Measurements from ENCODE around the gene SYNPO. TPM values are rescaled to one million over a fixed set of nuclear protein-coding genes. Genes with fewer than 3 reads are reported as not detected.

Gene SYNPO
- total RNA-seq, 1 experiment from 2014 or later, result 6.5 TPM

- no peak overlapping the region for H3K4me3 ChIP-seq
- H3K27ac ChIP-seq, result peak overlapping the region; percentile 57
- no peaks in the 10 kb centered on the region for H3K9me3 ChIP-seq (replicated peaks)
- H3K36me3 ChIP-seq, result no peaks in the 10 kb centered on the region
- H3K27me3 ChIP-seq (replicated peaks), result no peaks in the 10 kb centered on the region
- peaks cover 90% of the 10 kb centered on the region for H3K4me1 ChIP-seq (replicated peaks)
- DNase-seq (ENCODE audit: low read depth in 1 of 2, low spot score in 2 of 2), result peak; percentile 85 to 92
Observed at GRCh38 chr5:150636391-150637244, 3.8 kb upstream of the SYNPO start.

- H3K36me3 ChIP-seq, result 0 out of 2 replicates have a peak, but pooled peaks cover 3% of the 10 kb centered on the region
- H3K4me3 ChIP-seq, result no peak overlapping the region
- H3K9me3 ChIP-seq (replicated peaks), result no peaks in the 10 kb centered on the region
- H3K27me3 ChIP-seq (replicated peaks), result no peaks in the 10 kb centered on the region
- peak; percentile 97 to 99 for DNase-seq (ENCODE audit: low read depth in 1 of 2, low spot score in 2 of 2)
- peaks cover 90% of the 10 kb centered on the region for H3K4me1 ChIP-seq (replicated peaks)
- H3K27ac ChIP-seq, result peak overlapping the region; percentile 57
Observed at GRCh38 chr5:150637245-150638052, 3.0 kb upstream of the SYNPO start.

- H3K27ac ChIP-seq, result peak overlapping the region; percentile 57
- peaks cover 90% of the 10 kb centered on the region for H3K4me1 ChIP-seq (replicated peaks)
- no peak overlapping the region for H3K4me3 ChIP-seq
- H3K36me3 ChIP-seq, result 0 out of 2 replicates have a peak, but pooled peaks cover 3% of the 10 kb centered on the region
- no peaks in the 10 kb centered on the region for H3K9me3 ChIP-seq (replicated peaks)
- H3K27me3 ChIP-seq (replicated peaks), result no peaks in the 10 kb centered on the region
- DNase-seq (ENCODE audit: low read depth in 1 of 2, low spot score in 2 of 2), result no peak
Observed at GRCh38 chr5:150638053-150638444, 2.4 kb upstream of the SYNPO start.

- Histone ChIP-seq H3K4me3 (no peak overlapping the region), H3K9me3 (replicated peaks) (no peaks in the 10 kb centered on the region), H3K4me1 (replicated peaks) (peaks cover 91% of the 10 kb centered on the region), H3K27me3 (replicated peaks) (no peaks in the 10 kb centered on the region), H3K36me3 (0 out of 2 replicates have a peak, but pooled peaks cover 6% of the 10 kb centered on the region), H3K27ac (peak overlapping the region; percentile 57)
- DNase-seq (ENCODE audit: low read depth in 1 of 2, low spot score in 2 of 2), result no peak
Observed at GRCh38 chr5:150638488-150639376, 1.7 kb upstream of the SYNPO start.

- no peak for DNase-seq (ENCODE audit: low read depth in 1 of 2, low spot score in 2 of 2)
- Histone ChIP-seq H3K27me3 (replicated peaks) (no peaks in the 10 kb centered on the region), H3K9me3 (replicated peaks) (no peaks in the 10 kb centered on the region), H3K4me3 (no peak overlapping the region), H3K27ac (no peak overlapping the region), H3K4me1 (replicated peaks) (peaks cover 97% of the 10 kb centered on the region), H3K36me3 (0 out of 2 replicates have a peak, but pooled peaks cover 6% of the 10 kb centered on the region)
Observed at GRCh38 chr5:150639377-150639692, 1.1 kb upstream of the SYNPO start.

GRCh38 chr5:150639751-150640150 is 709 bp upstream of the SYNPO start:
- peaks cover 100% of the 10 kb centered on the region for H3K4me1 ChIP-seq (replicated peaks)
- 0 out of 2 replicates have a peak, but pooled peaks cover 6% of the 10 kb centered on the region for H3K36me3 ChIP-seq
- DNase-seq (ENCODE audit: low read depth in 1 of 2, low spot score in 2 of 2), result no peak
- H3K27ac ChIP-seq, result peak overlapping the region; percentile 80
- no peak overlapping the region for H3K4me3 ChIP-seq
- H3K27me3 ChIP-seq (replicated peaks), result no peaks in the 10 kb centered on the region
- H3K9me3 ChIP-seq (replicated peaks), result no peaks in the 10 kb centered on the region

- no peaks in the 10 kb centered on the region for H3K9me3 ChIP-seq (replicated peaks)
- H3K4me1 ChIP-seq (replicated peaks), result peaks cover 96% of the 10 kb centered on the region
- H3K27ac ChIP-seq, result peak overlapping the region; percentile 80
- H3K4me3 ChIP-seq, result peak overlapping the region; percentile 33
- peak in 1 of 2 experiments; percentile 74 for DNase-seq (ENCODE audit: low read depth in 1 of 2, low spot score in 2 of 2)
- no peaks in the 10 kb centered on the region for H3K27me3 ChIP-seq (replicated peaks)
- H3K36me3 ChIP-seq, result 0 out of 2 replicates have a peak, but pooled peaks cover 6% of the 10 kb centered on the region
Observed at GRCh38 chr5:150641006-150641570, 628 bp downstream of the SYNPO start.

- Histone ChIP-seq H3K36me3 (0 out of 2 replicates have a peak, but pooled peaks cover 6% of the 10 kb centered on the region), H3K4me1 (replicated peaks) (peaks cover 87% of the 10 kb centered on the region), H3K9me3 (replicated peaks) (no peaks in the 10 kb centered on the region), H3K27me3 (replicated peaks) (no peaks in the 10 kb centered on the region), H3K27ac (peak overlapping the region; percentile 80), H3K4me3 (peak overlapping the region; percentile 33)
- DNase-seq (ENCODE audit: low read depth in 1 of 2, low spot score in 2 of 2), result no peak
Observed at GRCh38 chr5:150641824-150642566, 1.5 kb downstream of the SYNPO start.

- H3K4me1 ChIP-seq (replicated peaks), result peaks cover 82% of the 10 kb centered on the region
- H3K4me3 ChIP-seq, result no peak overlapping the region; the same call in 1 of the 2 replicates
- peak; percentile 97 to 98 for DNase-seq (ENCODE audit: low read depth in 1 of 2, low spot score in 2 of 2)
- peaks cover 7% of the 10 kb centered on the region; the same call in 1 of the 2 replicates for H3K36me3 ChIP-seq
- H3K27ac ChIP-seq, result peak overlapping the region; percentile 80
- no peaks in the 10 kb centered on the region for H3K27me3 ChIP-seq (replicated peaks)
- H3K9me3 ChIP-seq (replicated peaks), result no peaks in the 10 kb centered on the region
Observed at GRCh38 chr5:150642567-150642927, 2.1 kb downstream of the SYNPO start.

GRCh38 chr5:150642991-150643710 is 2.7 kb downstream of the SYNPO start:
- no peak for DNase-seq (ENCODE audit: low read depth in 1 of 2, low spot score in 2 of 2)
- no peaks in the 10 kb centered on the region for H3K27me3 ChIP-seq (replicated peaks)
- no peaks in the 10 kb centered on the region for H3K9me3 ChIP-seq (replicated peaks)
- H3K4me1 ChIP-seq (replicated peaks), result peaks cover 76% of the 10 kb centered on the region
- H3K36me3 ChIP-seq, result peaks cover 13% of the 10 kb centered on the region
- H3K27ac ChIP-seq, result peak overlapping the region; percentile 80
- H3K4me3 ChIP-seq, result no peak overlapping the region

GRCh38 chr5:150644058-150644457 is 3.6 kb downstream of the SYNPO start:
- H3K4me3 ChIP-seq, result no peak overlapping the region
- H3K27ac ChIP-seq, result peak overlapping the region; percentile 80; the same call in 1 of the 2 replicates
- no peaks in the 10 kb centered on the region for H3K27me3 ChIP-seq (replicated peaks)
- H3K9me3 ChIP-seq (replicated peaks), result no peaks in the 10 kb centered on the region
- peaks cover 67% of the 10 kb centered on the region for H3K4me1 ChIP-seq (replicated peaks)
- DNase-seq (ENCODE audit: low read depth in 1 of 2, low spot score in 2 of 2), result no peak
- H3K36me3 ChIP-seq, result peaks cover 22% of the 10 kb centered on the region

- DNase-seq (ENCODE audit: low read depth in 1 of 2, low spot score in 2 of 2), result no peak
- Histone ChIP-seq H3K4me1 (replicated peaks) (peaks cover 62% of the 10 kb centered on the region), H3K36me3 (peaks cover 27% of the 10 kb centered on the region), H3K27me3 (replicated peaks) (no peaks in the 10 kb centered on the region), H3K4me3 (no peak overlapping the region), H3K27ac (peak overlapping the region; percentile 80; the same call in 1 of the 2 replicates), H3K9me3 (replicated peaks) (no peaks in the 10 kb centered on the region)
Observed at GRCh38 chr5:150644514-150644913, 4.1 kb downstream of the SYNPO start.

Measured in SJSA1 (cell line).